NCI-H128 (cell line): ENCODE data around the gene MGST2.
"Not testable (repeated sequence)": the region's sequence is repeated elsewhere in the genome, so short reads cannot be mapped to it uniquely, and the experiment has no call there.

Source experiments
- DNase-seq: peaks from one replicate; lab custom pipeline; 2025; ENCODE audit not compliant: unreplicated experiment; lab: John Stamatoyannopoulos, UW

MGST2 gene

GRCh38 chr4:139665690-139666529, at the start of gene MGST2:
MGST2 (plus strand) TSS chr4:139665819; CDS start chr4:139666020, 201 bp downstream.
- no peak for DNase-seq

DNA sequence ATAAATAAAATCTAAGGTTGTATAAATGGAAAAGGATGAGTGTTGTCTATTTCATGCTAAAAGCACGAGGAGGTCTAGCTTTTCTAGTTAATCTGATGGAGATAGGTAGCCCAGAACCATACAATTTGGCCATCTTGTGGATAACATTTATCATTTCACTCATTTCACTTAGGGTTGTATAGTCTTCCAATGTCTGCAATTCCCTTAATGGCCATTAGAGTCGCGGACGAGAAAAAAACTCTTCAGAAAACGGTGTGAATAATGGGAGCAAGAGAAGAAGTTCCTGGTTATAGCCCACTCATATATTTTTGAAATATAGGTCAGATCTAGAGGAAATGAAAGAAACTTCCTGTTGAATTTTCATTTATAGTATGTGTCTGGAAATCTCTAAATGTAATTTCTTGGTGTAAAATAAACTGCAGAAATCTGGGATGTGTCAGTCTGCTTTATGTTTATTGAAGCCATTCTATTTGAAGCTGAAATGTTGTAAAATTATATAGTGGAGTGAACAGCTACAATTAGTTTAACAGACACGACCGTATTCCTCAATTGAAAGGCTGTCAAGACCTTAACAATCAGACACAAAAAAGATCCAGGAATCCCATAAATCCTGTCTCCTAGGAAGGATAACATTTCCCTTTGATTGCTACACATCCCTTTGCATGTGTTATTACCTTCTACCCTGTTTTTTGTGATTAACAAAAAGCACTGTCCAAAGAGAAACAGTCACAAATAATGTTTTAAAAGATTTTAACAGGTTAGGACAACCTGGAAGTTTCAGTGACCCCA, 47.7 kb upstream of the MGST2 start:
- no peak for DNase-seq

GRCh38 chr4:139619644-139620043, 46.0 kb upstream of the MGST2 start:
- no peak for DNase-seq

DNA sequence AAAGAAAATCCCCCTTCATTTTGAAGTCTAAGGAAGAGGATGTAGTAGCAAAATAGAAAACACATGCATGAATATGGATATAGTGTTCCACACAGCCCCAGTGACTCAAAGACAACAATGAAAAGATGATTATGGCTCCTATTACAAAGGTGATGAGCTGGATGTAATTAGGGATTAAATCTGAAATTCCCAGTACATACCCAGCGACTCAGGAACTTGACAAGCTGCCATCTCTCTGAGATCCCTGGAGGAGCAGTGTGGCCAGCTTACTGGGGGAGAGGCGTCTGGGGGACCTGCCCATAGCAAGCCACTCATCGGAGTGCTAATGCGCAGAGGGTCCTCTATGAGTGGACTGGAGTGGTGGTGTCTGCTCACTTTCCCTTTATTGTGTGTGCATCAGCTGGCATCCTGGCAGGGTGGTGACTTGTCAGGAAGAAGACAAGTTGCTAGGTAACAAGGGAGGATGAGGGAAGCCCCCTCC, 42.7 kb upstream of the MGST2 start:
- DNase-seq = no peak

DNA sequence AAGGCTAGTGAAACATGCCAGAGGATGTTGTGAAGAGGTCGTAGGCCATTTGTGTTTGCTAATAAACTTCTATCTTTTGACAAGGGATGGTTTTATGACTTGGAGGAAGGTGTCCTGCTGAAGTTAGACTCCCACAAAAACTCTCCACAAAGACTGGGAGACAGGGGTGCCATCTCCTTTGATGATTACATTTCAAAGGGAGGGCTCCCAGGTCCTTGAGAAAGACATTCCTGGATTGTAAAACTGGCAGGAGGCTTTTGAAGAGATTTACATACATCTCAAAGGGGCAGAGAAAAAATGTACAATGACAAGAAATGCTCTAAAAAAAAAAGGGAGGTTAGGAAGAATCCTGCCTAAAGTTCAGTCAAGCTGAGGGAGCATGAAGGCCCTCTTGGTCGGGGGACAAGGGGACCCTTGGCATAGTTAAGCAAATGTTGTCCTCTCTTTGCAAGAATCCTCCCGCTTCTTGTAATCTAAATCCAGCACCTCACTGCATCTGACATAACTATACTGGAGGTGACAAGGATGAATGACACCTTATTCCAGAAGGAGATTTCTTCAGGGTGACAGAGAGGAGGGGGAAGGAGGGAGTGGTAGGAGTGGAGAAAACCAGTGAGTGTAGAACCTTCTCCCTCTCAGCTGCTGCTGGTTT, 41.1 kb upstream of the MGST2 start:
- no peak for DNase-seq

GRCh38 chr4:139625093-139625455, 40.5 kb upstream of the MGST2 start:
- DNase-seq = no peak

DNA sequence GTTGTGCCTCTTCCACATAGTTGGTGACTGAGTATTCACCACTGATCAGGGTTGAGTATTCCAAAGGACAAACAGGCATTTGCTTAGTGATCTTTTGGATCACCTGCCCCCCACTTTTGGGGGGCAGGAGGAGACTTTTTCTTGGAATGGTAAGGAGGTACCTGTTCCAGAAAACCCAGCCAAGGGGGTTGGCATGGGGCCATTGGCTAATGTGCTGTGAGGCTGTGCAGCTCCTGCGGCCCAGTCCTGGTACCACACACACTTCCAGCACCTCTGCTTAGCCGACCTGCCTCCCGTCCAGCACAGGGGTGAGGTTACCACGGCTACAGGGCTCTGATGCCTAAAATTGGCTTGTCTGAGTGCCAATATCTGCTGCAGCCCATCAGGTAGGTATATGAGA, 40.1 kb upstream of the MGST2 start:
- DNase-seq = no peak

DNA sequence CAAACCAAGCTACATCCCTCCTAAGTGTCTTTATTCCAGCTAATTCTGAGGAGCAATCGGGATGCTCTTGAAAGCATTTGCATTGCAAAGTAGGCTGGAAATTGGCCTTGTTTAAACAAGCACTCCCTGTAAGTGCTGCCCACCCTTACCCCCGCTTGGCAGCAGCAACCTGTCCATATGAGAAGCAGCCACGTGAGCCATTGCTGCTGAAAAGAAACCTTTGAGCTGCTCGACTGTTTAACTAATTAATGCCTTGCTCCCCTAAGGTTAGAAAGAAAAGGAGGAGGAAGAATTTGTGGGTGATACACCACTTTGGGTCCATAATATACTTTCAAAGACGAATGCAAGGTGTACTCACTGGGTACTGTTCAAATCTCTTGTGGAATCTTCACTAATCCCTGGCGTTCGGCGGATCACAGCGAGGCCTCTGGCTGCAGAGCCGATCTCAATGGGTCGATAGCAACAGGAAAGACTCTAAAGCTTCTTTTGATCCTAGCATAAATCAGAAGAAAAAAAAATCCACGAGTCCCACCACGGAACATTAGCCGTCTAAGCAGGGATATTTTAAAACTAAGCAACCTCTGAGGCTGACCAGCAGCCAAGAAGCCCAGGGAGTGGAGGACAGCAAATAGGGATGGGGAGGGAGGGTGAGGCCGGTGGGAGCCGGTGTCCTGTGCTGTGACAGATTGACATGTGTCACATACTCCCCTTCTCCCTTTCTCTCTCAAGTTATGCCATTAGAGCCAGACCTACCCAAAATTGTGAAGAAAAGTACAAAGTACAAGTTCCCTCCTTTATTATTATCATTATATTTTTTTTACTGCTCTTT, 37.2 kb upstream of the MGST2 start:
- peak; percentile 28 for DNase-seq

- DNase-seq = no peak
Measured at GRCh38 chr4:139629436-139630125, 36.0 kb upstream of the MGST2 start.

GRCh38 chr4:139630126-139630495, 35.5 kb upstream of the MGST2 start:
- DNase-seq = no peak

DNA sequence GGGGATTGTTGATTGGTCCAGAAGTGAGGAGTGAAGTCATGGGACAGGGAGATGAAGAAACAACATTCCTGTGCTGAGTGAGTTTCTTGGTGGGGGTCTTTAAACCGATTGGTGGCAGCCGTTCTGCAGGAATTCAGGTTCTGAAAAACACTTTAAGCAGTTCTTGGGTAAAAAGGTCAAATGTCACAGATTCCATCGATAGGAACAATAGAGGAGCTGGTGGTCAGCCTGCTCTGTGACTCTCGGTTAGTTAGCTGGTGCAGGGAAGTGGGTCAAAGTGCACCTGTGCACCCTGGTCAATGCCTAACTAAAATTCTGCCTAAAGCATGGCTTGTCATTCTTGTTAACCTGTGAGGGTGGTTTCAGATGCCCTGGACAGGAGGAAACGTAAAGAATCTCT, 34.6 kb upstream of the MGST2 start:
- DNase-seq = no peak

- DNase-seq = no peak
Measured at GRCh38 chr4:139631791-139632190, 33.8 kb upstream of the MGST2 start.

DNA sequence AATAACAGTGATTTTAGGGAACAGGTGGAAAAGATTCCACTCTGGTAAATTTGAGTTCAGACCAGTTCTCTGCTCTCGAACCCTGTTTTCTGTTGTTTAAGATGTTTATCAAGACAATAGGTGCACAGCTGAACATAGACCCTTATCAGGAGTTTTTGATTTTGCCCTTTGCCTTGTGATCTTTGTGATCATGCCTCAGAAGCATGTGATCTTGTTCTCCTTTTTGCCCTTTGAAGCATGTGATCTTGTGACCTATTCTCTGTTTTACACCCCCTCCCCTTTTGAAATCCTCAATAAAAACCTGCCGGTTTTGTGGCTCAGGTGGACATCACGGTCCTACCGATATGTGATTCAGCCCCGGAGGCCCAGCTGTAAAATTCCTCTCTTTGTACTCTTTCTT, 32.9 kb upstream of the MGST2 start:
- not testable (repeated sequence) for DNase-seq

DNA sequence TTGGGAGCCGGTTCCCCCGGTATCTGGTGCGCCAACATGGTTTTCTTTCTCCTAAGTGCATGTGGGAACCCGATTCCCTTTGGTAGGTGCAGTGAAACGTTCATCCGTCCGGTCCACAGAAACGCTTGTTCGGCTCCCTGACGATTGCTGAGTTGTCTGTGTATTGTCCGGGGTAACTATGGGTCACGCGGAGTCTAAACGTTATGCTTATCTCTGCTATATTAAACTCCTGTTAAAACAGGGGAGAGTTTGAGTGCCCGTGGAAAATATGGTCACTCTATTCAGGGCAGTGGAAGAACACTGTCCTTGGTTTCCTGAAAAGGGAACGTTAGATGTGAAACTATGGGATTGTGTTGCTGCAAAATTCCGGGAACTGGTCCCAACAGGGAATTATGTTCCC, 32.4 kb upstream of the MGST2 start:
- no peak for DNase-seq

DNA sequence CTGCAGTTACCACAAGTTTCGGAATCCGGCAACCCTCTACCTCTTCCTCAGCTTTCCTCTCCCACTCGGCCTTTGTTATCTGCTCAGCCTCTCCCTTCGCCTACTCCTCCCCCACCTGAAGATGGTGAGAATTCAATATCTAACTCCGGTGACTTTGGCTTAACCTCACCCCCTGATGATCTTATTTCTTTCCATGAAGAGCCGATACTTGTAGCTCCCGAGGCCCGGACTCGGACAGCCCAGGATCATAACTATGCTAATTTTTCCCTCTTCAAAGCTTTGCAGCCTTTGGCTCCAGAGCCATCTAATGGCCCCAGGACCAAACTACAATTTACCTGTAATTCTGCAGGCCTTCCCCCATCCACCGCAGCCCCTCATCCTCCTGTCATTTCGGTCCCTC, 32.0 kb upstream of the MGST2 start:
- DNase-seq = no peak

- no peak for DNase-seq
Measured at GRCh38 chr4:139635966-139636365, 29.7 kb upstream of the MGST2 start.

DNA sequence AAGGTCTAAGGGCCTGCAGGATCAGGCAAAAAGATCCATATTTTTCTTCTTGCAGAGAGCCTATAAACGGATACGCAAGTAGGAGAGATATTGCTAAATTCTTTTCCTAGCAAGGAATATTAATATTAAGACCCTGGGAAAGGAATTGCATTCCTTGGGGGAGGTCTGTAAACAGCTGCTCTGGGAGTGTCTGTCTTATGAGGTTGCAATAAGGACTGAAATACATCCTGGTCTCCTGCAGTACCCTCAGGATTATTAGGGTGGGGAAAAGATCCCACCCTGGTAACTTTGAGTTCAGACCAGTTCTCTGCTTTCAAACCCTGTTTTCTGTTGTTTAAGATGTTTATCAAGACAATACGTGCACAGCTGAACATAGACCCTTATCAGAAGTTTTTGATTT, 27.3 kb upstream of the MGST2 start:
- not testable (repeated sequence) for DNase-seq

- no peak for DNase-seq
Measured at GRCh38 chr4:139639654-139640053, 26.0 kb upstream of the MGST2 start.

GRCh38 chr4:139641218-139641617, 24.4 kb upstream of the MGST2 start:
- no peak for DNase-seq

DNA sequence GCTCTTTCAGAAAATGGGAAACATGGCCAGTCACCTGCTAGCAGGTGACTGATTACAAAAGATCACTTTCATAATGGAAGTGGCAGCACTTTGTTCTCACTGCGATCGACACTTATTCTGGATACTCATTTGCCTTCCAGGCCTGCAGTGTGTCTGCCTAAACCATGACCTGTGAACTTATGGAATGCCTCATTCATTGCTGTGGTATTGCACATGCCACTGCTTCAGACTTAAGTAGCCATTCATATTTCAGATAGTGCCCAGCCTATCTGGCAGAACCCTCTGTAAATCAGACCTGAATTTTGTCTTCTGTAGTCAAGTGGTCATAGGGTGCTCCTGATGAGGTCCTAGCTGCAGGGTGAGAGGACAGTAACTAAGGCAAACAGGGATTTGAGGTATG, 23.3 kb upstream of the MGST2 start:
- DNase-seq = no peak
